Sigmoid colon (tissue), 7 donors: Measurements from ENCODE around the gene LY6G6D. TPM values are rescaled to one million over a fixed set of nuclear protein-coding genes. Genes with fewer than 3 reads are reported as not detected.

Experiments
- DNase-seq: peaks from one replicate; pipeline ENCODE4 v3.0.0-alpha.2; 2019
- H3K27ac ChIP-seq, 4 donors: fragments of 200-600 bp; sonication (generic); one replicate each; pipeline ENCODE4 v1.5.1; 2016 to 2019; ENCODE audit warnings: mild to moderate bottlenecking in 1 of 4
- H3K27me3 ChIP-seq, 3 donors: fragments of 200-600 bp; sonication (generic); one replicate each; pipeline ENCODE4 v1.5.1; 2019; ENCODE audit warnings: mild to moderate bottlenecking in 1 of 3
- H3K36me3 ChIP-seq, 4 donors: fragments of 200-600 bp; sonication (generic); one replicate each; pipeline ENCODE4 v1.5.1; 2016 to 2019
- H3K4me1 ChIP-seq, 4 donors: fragments of 200-600 bp; sonication (generic); one replicate each; pipeline ENCODE4 v1.5.1; 2017 to 2019
- H3K4me3 ChIP-seq, 4 donors: fragments of 200-600 bp; sonication (generic); one replicate each; pipeline ENCODE4 v1.5.1; 2017 to 2019; ENCODE audit warnings: mild to moderate bottlenecking in 2 of 4, moderate library complexity in 1 of 4
- H3K9me3 ChIP-seq, 4 donors: fragments of 200-600 bp in 3 of 4; sonication (generic) in 3 of 4; one replicate each; pipeline versions ENCODE4 v1.5.1 to v1.6.1; 2013 to 2019
- CTCF ChIP-seq, 4 experiments: fragments of 450-650 bp in 3 of 4; fragments of 200-600 bp in 1 of 4; IDR thresholded peaks; one replicate each; pipeline ENCODE4 v1.5.1; 2016 to 2019; ENCODE audit warnings: antibody characterized with exemption in 4 of 4, mild to moderate bottlenecking in 3 of 4, moderate library complexity in 2 of 4
- EP300 ChIP-seq, 4 donors: sonication (generic); formaldehyde crosslinking; IDR thresholded peaks; one replicate each; pipeline ENCODE4 v1.6.1; 2017; ENCODE audit warnings: antibody characterized with exemption in 4 of 4
- POLR2A ChIP-seq, 2 donors: fragments of 450-650 bp; IDR thresholded peaks; one replicate each; pipeline ENCODE4 v1.6.1; 2016; ENCODE audit warnings: antibody characterized with exemption in 2 of 2, mild to moderate bottlenecking in 2 of 2, moderate library complexity in 2 of 2
- POLR2AphosphoS5 ChIP-seq, 4 donors: sonication (generic); formaldehyde crosslinking; IDR thresholded peaks; one replicate each; pipeline ENCODE4 v1.6.1; 2017; ENCODE audit warnings: antibody characterized with exemption in 4 of 4
- WGBS, 2 donors: extraction: QIAGEN DNeasy Blood & Tissue Kit; methylation state at CpG; one replicate each; pipeline ENCODE4 v1.1.7; 2013; 5-methylcytosine and 5-hydroxymethylcytosine counted together
- intact Hi-C: fragments of 100-400 bp; cut with DNase I; formaldehyde crosslinking; loops from one replicate; pipeline ENCODE4 v1.15.1; 2023
- polyA plus RNA-seq, 3 donors: library from polyadenylated mRNA; stranded (reverse); fragments of 200-250 nt; gene quantifications; one replicate each; pipeline ENCODE4 v1.2.3, GENCODE V29; 2013
- total RNA-seq, 4 donors: library from RNA; depleted of rRNA; stranded (reverse); fragments of >200 nt; gene quantifications; one replicate each; pipeline ENCODE4 v1.1.0, GENCODE V29; 2016
- donor health status: healthy with polysubstance abuse.
- donor health status: Bipolar disorder and iron deficiency.
- donor health status: healthy.

Gene LY6G6D, protein sequence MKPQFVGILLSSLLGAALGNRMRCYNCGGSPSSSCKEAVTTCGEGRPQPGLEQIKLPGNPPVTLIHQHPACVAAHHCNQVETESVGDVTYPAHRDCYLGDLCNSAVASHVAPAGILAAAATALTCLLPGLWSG
- 10 to 100 TPM in 1 of 4 donors, 1 to 10 TPM in 2, not detected in 1; 2.9 to 21.2 (median 6.4) TPM for total RNA-seq
- polyA plus RNA-seq = 1 to 10 TPM in 1 of 3 donors, under 1 TPM in 1, not detected in 1; 0.31 to 8.4 TPM

DNA sequence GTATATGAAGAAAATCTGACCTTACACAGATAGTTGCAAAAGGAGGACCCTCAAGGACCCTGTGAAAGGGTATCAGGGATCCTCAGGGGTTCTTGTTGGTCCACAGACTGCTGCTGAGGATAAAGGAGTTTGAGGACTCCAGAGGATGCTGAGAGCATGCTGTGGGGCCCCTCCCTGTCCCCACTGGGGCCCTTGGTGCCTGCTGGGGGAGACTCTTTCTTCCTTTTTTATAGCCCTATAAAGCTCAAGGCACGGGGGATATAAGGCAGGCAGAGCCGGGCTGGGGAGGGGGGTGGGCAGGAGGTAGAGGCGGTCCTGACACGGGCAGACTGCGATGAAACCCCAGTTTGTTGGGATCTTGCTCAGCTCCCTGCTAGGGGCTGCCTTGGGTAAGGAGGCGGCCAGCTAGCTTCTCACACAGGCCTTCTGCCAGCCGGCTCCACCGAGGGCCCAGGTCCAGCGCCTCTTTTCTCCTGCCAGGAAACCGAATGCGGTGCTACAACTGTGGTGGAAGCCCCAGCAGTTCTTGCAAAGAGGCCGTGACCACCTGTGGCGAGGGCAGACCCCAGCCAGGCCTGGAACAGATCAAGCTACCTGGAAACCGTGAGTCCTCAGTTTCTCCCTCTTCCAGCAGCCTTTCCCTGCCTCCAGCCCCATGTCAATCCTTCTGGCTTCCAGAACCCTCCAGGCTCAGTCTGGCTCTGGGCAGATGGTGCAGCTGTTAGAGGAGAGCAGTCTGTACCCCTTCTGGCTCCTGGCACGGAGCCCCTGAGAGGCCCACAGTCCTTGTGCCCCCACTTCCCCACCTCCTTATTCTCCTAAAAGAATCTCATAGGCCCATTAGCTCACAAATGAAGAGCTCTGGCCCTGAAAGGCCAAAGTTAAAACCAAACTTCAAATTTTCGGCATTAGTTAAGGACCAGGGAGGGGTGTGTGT is at the start of gene LY6G6D:
Gene LY6G6D (plus strand): TSS at position 327 of the 937 bp plus-strand sequence. CDS start 8 bp downstream, at position 335.
- no peak for DNase-seq
- intact Hi-C loops = no loop called here
- WGBS, 2 donors = 78% methylated on average over 16 of the region's 16 CpGs
- Histone ChIP-seq H3K27ac (peak within 1 kb of the TSS in 3 of 4 donors; percentile 71 to 74 (median 72)), H3K9me3 (no peaks in the 10 kb centered on the region), H3K27me3 (no peaks in the 10 kb centered on the region), H3K36me3 (no peaks in the 10 kb centered on the region), H3K4me3 (no peak within 1 kb of the TSS), H3K4me1 (peaks cover 0 to 11% (median 10%) of the 10 kb centered on the region in 4 donors)
- TF ChIP-seq CTCF (IDR thresholded peaks at IDR 0.05) = no peak

DNA sequence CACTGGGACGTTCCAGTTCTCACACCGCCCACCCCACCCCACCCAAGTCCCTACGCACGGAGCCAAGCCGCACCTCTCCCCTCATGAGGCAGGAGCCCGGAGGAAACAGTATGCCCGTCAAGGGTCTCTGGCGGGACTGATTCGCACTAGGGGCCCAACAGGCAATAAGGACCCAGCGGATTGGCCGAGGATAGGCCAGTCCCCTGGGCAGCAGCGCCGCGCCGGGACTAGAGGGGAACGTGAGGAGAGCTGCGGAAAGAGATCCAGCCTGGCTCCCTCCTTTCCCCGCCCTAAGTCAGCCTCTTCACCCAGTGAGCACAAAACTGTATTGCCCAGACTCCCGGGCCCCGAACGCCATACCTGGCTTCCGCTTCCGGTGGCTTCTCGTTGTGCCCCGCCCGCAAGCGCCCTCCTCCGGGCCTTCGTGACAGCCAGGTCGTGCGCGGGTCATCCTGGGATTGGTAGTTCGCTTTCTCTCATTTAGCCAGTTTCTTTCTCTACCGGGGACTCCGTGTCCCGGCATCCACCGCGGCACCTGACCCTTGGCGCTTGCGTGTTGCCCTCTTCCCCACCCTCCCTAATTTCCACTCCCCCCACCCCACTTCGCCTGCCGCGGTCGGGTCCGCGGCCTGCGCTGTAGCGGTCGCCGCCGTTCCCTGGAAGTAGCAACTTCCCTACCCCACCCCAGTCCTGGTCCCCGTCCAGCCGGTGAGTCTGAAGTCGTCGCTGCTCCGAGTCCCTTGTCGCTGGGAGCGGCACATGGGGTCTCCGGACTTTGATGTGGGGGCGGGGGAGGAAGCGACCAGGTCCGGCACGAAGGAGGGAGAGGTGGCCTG is 49.4 kb upstream of the LY6G6D start, which contains the start of gene CSNK2B:
Gene CSNK2B (plus strand): TSS at position 580 of the 836 bp plus-strand sequence. CDS start 752 bp downstream, outside the sequence.
- Histone ChIP-seq H3K4me3 (peak within 1 kb of the TSS; percentile 81 to 96 (median 88)), H3K27ac (peak within 1 kb of the TSS; percentile 95 to 98 (median 98)), H3K36me3 (peaks cover 38 to 49% (median 43%) of the 10 kb centered on the region in 4 donors), H3K9me3 (no peaks in the 10 kb centered on the region), H3K4me1 (peaks cover 0 to 60% (median 47%) of the 10 kb centered on the region in 4 donors), H3K27me3 (no peaks in the 10 kb centered on the region)
- TF ChIP-seq CTCF (IDR thresholded peaks at IDR 0.05) = no peak
- TF ChIP-seq EP300 (IDR thresholded peaks at IDR 0.05) = no peak
- peak; percentile 77 to 92 (median 88) for TF ChIP-seq POLR2AphosphoS5 (IDR thresholded peaks at IDR 0.05)
- peak; percentile 54 to 84 for TF ChIP-seq POLR2A (IDR thresholded peaks at IDR 0.05)
- peak; percentile 99 for DNase-seq
- WGBS, 2 donors = 0 to 1% methylated on average over 63 of the region's 63 CpGs
- intact Hi-C loops = loop anchor here (1.0 to 10.0 kb wide), 3 partner anchors 162 to 1609 kb away; partner anchors contain the start of genes AGPAT1, B3GALT4, HSPA1B and RNF5

DNA sequence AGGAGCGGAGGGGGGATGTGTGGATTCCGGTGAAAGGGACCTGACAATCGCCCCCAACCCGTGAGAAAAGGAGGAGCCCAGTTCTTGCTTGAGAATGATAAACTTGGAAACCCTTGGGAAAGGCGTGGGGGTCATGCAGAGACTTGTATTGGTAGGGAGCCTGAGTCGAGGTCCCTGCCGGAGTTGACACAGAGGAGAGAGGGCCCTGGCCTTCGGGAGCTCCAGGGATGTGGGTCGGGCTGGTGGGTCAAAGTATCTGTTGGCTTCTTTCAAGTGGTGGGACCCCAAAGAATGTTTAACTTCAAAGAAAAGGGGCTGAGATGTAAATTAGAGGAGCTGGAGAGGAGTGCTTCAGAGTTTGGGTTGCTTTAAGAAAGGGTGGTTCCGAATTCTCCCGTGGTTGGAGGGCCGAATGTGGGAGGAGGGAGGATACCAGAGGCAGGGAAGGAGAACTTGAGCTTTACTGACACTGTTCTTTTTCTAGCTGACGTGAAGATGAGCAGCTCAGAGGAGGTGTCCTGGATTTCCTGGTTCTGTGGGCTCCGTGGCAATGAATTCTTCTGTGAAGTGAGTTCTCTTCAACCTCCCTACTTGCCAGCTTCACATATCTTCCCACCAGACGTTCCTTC is 48.7 kb upstream of the LY6G6D start:
- peaks cover 44 to 56% (median 50%) of the 10 kb centered on the region in 4 donors for H3K36me3 ChIP-seq
- intact Hi-C loops = loop anchor here (5.0 to 10.0 kb wide), 2 partner anchors 511 to 1608 kb away; partner anchors contain the start of genes AGPAT1, B3GALT4, RNF5 and RPS18
- H3K27me3 ChIP-seq = no peaks in the 10 kb centered on the region
- DNase-seq = no peak
- no peak for TF ChIP-seq CTCF (IDR thresholded peaks at IDR 0.05)
- no peak for TF ChIP-seq EP300 (IDR thresholded peaks at IDR 0.05)
- TF ChIP-seq POLR2AphosphoS5 (IDR thresholded peaks at IDR 0.05) = no peak
- TF ChIP-seq POLR2A (IDR thresholded peaks at IDR 0.05) = no peak
- H3K9me3 ChIP-seq = no peaks in the 10 kb centered on the region
- H3K27ac ChIP-seq = peak overlapping the region; percentile 95 to 98 (median 98)
- 2 to 4% methylated on average over 15 of the region's 15 CpGs for WGBS, 2 donors
- peak overlapping the region; percentile 81 to 96 (median 88) for H3K4me3 ChIP-seq
- peaks cover 0 to 53% (median 40%) of the 10 kb centered on the region in 4 donors for H3K4me1 ChIP-seq

DNA sequence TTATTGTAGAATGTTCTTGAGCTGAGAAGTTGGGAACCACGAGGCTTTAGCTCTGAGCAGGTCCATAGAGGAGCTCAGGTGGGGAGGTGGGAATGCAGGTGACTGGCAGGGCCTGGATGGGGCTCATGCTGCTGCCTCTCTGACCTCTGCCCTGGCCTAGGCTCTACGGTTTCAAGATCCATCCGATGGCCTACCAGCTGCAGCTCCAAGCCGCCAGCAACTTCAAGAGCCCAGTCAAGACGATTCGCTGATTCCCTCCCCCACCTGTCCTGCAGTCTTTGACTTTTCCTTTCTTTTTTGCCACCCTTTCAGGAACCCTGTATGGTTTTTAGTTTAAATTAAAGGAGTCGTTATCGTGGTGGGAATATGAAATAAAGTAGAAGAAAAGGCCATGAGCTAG is 45.5 kb upstream of the LY6G6D start, which contains the start of gene LY6G5B:
Gene LY6G5B (plus strand): TSS at position 301 of the 400 bp plus-strand sequence. CDS start 975 bp downstream, outside the sequence.
- Histone ChIP-seq H3K27me3 (no peaks in the 10 kb centered on the region), H3K4me3 (no peak within 1 kb of the TSS), H3K36me3 (peaks cover 38 to 67% (median 59%) of the 10 kb centered on the region in 4 donors), H3K9me3 (no peaks in the 10 kb centered on the region), H3K27ac (no peak within 1 kb of the TSS), H3K4me1 (peaks cover 0 to 27% (median 15%) of the 10 kb centered on the region in 4 donors)
- TF ChIP-seq EP300 (IDR thresholded peaks at IDR 0.05) (no peak), CTCF (IDR thresholded peaks at IDR 0.05) (no peak), POLR2A (IDR thresholded peaks at IDR 0.05) (no peak), POLR2AphosphoS5 (IDR thresholded peaks at IDR 0.05) (no peak)
- intact Hi-C loops = loop anchor here (5.0 to 10.0 kb wide), 2 partner anchors 508 to 1605 kb away; partner anchors contain the start of genes AGPAT1, B3GALT4, RNF5 and RPS18
- DNase-seq = no peak
- 80 to 92% methylated on average over 8 of the region's 8 CpGs for WGBS, 2 donors
